Trophoblast cell (in vitro differentiated cells and primary cell): ENCODE measurements around the gene RXFP4.

Experiments
- DNase-seq, 2 donors: peaks; one replicate each; pipeline ENCODE4 v3.0.0-alpha.2; 2016
- H2AFZ ChIP-seq: 2 replicates; pipeline ENCODE4 v1.6.1; 2013; ENCODE audit warnings: low read length, moderate library complexity, mild to moderate bottlenecking; ENCODE audit not compliant: insufficient read depth, poor library complexity
- H2AK5ac ChIP-seq: 2 replicates; pipeline ENCODE4 v1.6.1; 2013; ENCODE audit warnings: mild to moderate bottlenecking, low read length
- H2BK120ac ChIP-seq: 2 replicates; pipeline ENCODE4 v1.6.1; 2013; ENCODE audit warnings: low read length, mild to moderate bottlenecking, moderate library complexity; ENCODE audit not compliant: insufficient read depth, poor library complexity
- H2BK12ac ChIP-seq: 2 replicates; pipeline ENCODE4 v1.6.1; 2013; ENCODE audit warnings: mild to moderate bottlenecking, low read length, moderate library complexity
- H2BK5ac ChIP-seq: 2 replicates; pipeline ENCODE4 v1.6.1; 2013; ENCODE audit warnings: low read length, low read depth, moderate library complexity, mild to moderate bottlenecking; ENCODE audit not compliant: poor library complexity
- H3K14ac ChIP-seq: 2 replicates; pipeline ENCODE4 v1.6.1; 2013; ENCODE audit warnings: mild to moderate bottlenecking, low read length
- H3K18ac ChIP-seq: 2 replicates; pipeline ENCODE4 v1.6.1; 2013; ENCODE audit warnings: mild to moderate bottlenecking, low read length
- H3K23ac ChIP-seq: 2 replicates; pipeline ENCODE4 v1.6.1; 2013; ENCODE audit warnings: low read length
- H3K27ac ChIP-seq: 2 replicates; pipeline ENCODE4 v1.5.1; 2013; ENCODE audit warnings: low read depth, mild to moderate bottlenecking, inconsistent platforms, low read length, moderate library complexity
- H3K27me3 ChIP-seq: 2 replicates; pipeline ENCODE4 v1.6.1; 2013; ENCODE audit warnings: inconsistent platforms, mild to moderate bottlenecking, low read length, moderate library complexity; ENCODE audit not compliant: insufficient read depth
- H3K36me3 ChIP-seq, 2 experiments: 1 replicate in 1 of 2; 2 replicates in 1 of 2; pipeline ENCODE4 v1.6.1; 2013; ENCODE audit warnings: low read length in 2 of 2, mild to moderate bottlenecking in 2 of 2, moderate library complexity in 1 of 2; ENCODE audit not compliant: insufficient read depth in 2 of 2, control insufficient read depth in 1 of 2
- H3K4ac ChIP-seq: 2 replicates; pipeline ENCODE4 v1.6.1; 2013; ENCODE audit warnings: low read depth, mild to moderate bottlenecking, low read length, moderate library complexity
- H3K4me1 ChIP-seq, 2 experiments: 1 replicate in 1 of 2; 2 replicates in 1 of 2; pipeline ENCODE4 v1.6.1; 2013; ENCODE audit warnings: low read length in 2 of 2, mild to moderate bottlenecking in 2 of 2, moderate library complexity in 1 of 2; ENCODE audit not compliant: insufficient read depth in 2 of 2, control insufficient read depth in 1 of 2
- H3K4me2 ChIP-seq: 2 replicates; pipeline ENCODE4 v1.6.1; 2013; ENCODE audit warnings: inconsistent platforms, mild to moderate bottlenecking, low read length, moderate library complexity
- H3K4me3 ChIP-seq: 2 replicates; pipeline ENCODE4 v1.5.1; 2013; ENCODE audit warnings: mild to moderate bottlenecking, low read depth, low read length, inconsistent platforms
- H3K79me1 ChIP-seq: one replicate; pipeline ENCODE4 v1.6.1; 2013; ENCODE audit warnings: low read length
- H3K79me2 ChIP-seq: 2 replicates; pipeline ENCODE4 v1.6.1; 2013; ENCODE audit warnings: low read length, mild to moderate bottlenecking; ENCODE audit not compliant: control insufficient read depth, insufficient read depth, poor library complexity
- H3K9ac ChIP-seq: 2 replicates; pipeline ENCODE4 v1.6.1; 2013; ENCODE audit warnings: mild to moderate bottlenecking, low read length
- H3K9me3 ChIP-seq: 2 replicates; pipeline ENCODE4 v1.6.1; 2013; ENCODE audit warnings: low read depth, mild to moderate bottlenecking, control low read depth, inconsistent platforms, low read length; ENCODE audit not compliant: insufficient read depth
- H4K12ac ChIP-seq: 2 replicates; pipeline ENCODE4 v1.6.1; 2013; ENCODE audit warnings: low read depth, mild to moderate bottlenecking, low read length, moderate library complexity
- H4K8ac ChIP-seq: 2 replicates; pipeline ENCODE4 v1.6.1; 2013; ENCODE audit warnings: low read depth, mild to moderate bottlenecking, low read length, moderate library complexity
- H4K91ac ChIP-seq: one replicate; pipeline ENCODE4 v1.6.1; 2013; ENCODE audit warnings: low read depth, mild to moderate bottlenecking, low read length, moderate library complexity
- WGBS: extraction: QIAGEN DNeasy Blood & Tissue Kit; methylation state at CpG from one replicate; pipeline ENCODE4 v1.1.7; 2013; ENCODE audit warnings: missing lambda C conversion rate; ENCODE audit not compliant: insufficient read length, insufficient coverage; ENCODE audit errors: extremely low coverage; 5-methylcytosine and 5-hydroxymethylcytosine counted together

The RXFP4 gene

DNA sequence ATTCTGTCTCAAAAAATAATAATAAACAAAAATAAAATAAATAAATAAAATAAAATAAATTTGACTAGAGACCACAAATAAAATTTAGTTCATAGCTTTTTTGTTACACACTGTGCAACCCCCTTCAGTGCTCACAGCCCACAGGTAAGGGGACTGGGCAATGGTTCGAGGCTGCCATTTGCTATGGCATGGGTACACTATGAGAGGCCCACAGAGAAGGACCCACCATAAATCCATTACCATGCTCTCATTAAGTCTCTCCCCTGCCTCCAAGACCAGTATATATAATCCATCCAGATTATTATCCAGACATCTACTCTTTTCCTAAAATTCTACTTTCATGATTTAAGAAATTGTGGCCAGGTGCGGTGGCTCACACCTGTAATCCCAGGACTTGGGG, 21.6 kb upstream of the RXFP4 start:
- Histone ChIP-seq H2AK5ac (no peak overlapping the region), H2BK5ac (no peak overlapping the region), H4K8ac (no peak overlapping the region), H3K79me1 (no peaks in the 10 kb centered on the region), H3K9ac (no peak overlapping the region), H2AFZ (no peak overlapping the region), H3K4me3 (no peak overlapping the region), H3K79me2 (no peaks in the 10 kb centered on the region), H4K91ac (no peak overlapping the region), H3K18ac (no peak overlapping the region), H2BK120ac (no peak overlapping the region), H3K14ac (no peak overlapping the region), H3K4me1 (no peaks in the 10 kb centered on the region), H3K9me3 (no peaks in the 10 kb centered on the region), H3K27me3 (no peaks in the 10 kb centered on the region), H3K4ac (no peak overlapping the region), H3K36me3 (peaks cover 44 to 67% of the 10 kb centered on the region in 2 experiments), H3K23ac (no peak overlapping the region), H3K4me2 (no peak overlapping the region), H4K12ac (no peak overlapping the region), H2BK12ac (no peak overlapping the region), H3K27ac (no peak overlapping the region)
- WGBS, result no CpG with 5 or more reads among the region's 2 CpGs
- no peak for DNase-seq

DNA sequence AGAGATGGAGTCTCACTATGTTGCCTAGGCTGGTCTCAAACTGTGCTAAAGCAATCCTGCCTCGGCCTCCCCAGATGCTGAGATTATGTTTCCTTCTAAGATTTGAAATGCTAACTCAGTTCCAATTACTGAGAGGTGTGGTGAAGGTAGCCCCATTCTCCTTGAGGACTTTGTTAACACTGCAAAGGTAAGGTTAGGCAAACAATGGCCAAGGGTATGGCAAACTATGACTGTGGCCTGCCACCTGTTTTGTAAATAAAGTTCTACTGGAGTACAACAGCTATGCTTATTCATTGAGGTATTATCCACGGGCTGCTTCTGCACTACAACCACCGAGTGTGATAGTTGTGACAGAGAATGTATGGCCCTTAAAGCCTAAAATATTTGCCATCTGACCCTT, 20.7 kb upstream of the RXFP4 start:
- no peak overlapping the region for H3K27ac ChIP-seq
- no peak overlapping the region for H3K4me2 ChIP-seq
- no peaks in the 10 kb centered on the region for H3K9me3 ChIP-seq
- H4K12ac ChIP-seq, result no peak overlapping the region
- H3K4ac ChIP-seq, result no peak overlapping the region
- no peak overlapping the region for H4K8ac ChIP-seq
- no peak overlapping the region for H3K18ac ChIP-seq
- H3K79me1 ChIP-seq, result no peaks in the 10 kb centered on the region
- no peaks in the 10 kb centered on the region for H3K4me1 ChIP-seq
- H2BK5ac ChIP-seq, result no peak overlapping the region
- no peak for DNase-seq
- no peak overlapping the region for H2AK5ac ChIP-seq
- WGBS, result no CpG with 5 or more reads among the region's 3 CpGs
- no peak overlapping the region for H3K14ac ChIP-seq
- H3K9ac ChIP-seq, result no peak overlapping the region
- H3K27me3 ChIP-seq, result no peaks in the 10 kb centered on the region
- H3K4me3 ChIP-seq, result no peak overlapping the region
- no peak overlapping the region for H2BK12ac ChIP-seq
- no peak overlapping the region for H2AFZ ChIP-seq
- no peak overlapping the region for H2BK120ac ChIP-seq
- H4K91ac ChIP-seq, result no peak overlapping the region
- no peak overlapping the region for H3K23ac ChIP-seq
- peaks cover 43 to 67% of the 10 kb centered on the region in 2 experiments for H3K36me3 ChIP-seq
- H3K79me2 ChIP-seq, result no peaks in the 10 kb centered on the region

DNA sequence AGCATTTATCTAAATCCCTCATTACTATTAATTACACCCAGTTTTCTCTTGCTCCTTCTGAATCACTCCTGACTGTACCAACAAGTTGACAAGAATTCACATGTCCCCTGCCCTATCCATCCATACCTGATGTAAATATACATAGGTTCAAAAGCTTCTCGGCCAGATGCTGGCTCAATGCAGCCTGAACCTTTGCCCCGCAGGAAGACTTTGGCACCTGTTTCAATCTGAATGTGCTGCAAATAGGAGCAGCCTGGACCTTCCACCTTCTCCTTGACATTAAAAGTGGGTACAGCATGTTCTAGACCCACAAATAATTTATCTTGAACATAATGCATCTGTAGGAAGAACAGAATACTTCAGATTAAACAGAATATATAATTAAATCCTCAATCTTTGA, 15.9 kb upstream of the RXFP4 start:
- no peak for DNase-seq
- no peak overlapping the region for H3K18ac ChIP-seq
- no peaks in the 10 kb centered on the region for H3K27me3 ChIP-seq
- no peak overlapping the region for H3K4me2 ChIP-seq
- H3K4me3 ChIP-seq, result no peak overlapping the region
- H3K9ac ChIP-seq, result no peak overlapping the region
- H3K79me1 ChIP-seq, result no peaks in the 10 kb centered on the region
- H2AK5ac ChIP-seq, result no peak overlapping the region
- no peak overlapping the region for H4K91ac ChIP-seq
- no peak overlapping the region for H2BK120ac ChIP-seq
- H4K12ac ChIP-seq, result no peak overlapping the region
- H3K4me1 ChIP-seq, result no peaks in the 10 kb centered on the region
- no peak overlapping the region for H3K14ac ChIP-seq
- H4K8ac ChIP-seq, result no peak overlapping the region
- no peak overlapping the region for H3K23ac ChIP-seq
- no peaks in the 10 kb centered on the region for H3K9me3 ChIP-seq
- no peak overlapping the region for H2BK5ac ChIP-seq
- H3K4ac ChIP-seq, result no peak overlapping the region
- H3K36me3 ChIP-seq, result peaks cover 46 to 74% of the 10 kb centered on the region in 2 experiments
- no peak overlapping the region for H3K27ac ChIP-seq
- no peaks in the 10 kb centered on the region for H3K79me2 ChIP-seq
- no CpG with 5 or more reads among the region's 2 CpGs for WGBS
- no peak overlapping the region for H2AFZ ChIP-seq
- H2BK12ac ChIP-seq, result no peak overlapping the region

DNA sequence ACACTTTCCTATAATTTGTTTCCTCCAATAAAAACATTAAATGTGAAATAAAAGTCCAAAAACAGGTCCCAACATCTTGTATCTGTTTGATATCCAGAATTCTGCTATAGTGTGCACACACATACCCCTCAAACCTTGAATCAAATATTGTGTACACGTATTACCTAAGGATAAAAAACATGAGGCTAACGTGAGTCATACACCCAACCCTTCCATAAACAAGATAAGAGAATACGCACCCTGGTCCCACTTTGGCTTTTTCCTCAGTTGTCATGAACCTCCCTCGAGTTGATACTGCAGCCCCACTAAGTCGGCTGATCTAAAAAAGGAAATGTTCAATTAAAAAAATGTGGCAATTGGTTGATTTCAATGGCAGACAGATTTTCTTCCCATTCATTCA, 12.4 kb upstream of the RXFP4 start:
- H4K8ac ChIP-seq, result no peak overlapping the region
- H2AK5ac ChIP-seq, result no peak overlapping the region
- no peaks in the 10 kb centered on the region for H3K27me3 ChIP-seq
- H3K36me3 ChIP-seq, result peaks cover 51 to 66% of the 10 kb centered on the region in 2 experiments
- no peak overlapping the region for H2BK12ac ChIP-seq
- peaks cover 12% of the 10 kb centered on the region for H3K79me2 ChIP-seq
- no peak overlapping the region for H3K4me2 ChIP-seq
- no peak overlapping the region for H2BK5ac ChIP-seq
- no peak overlapping the region for H4K91ac ChIP-seq
- H4K12ac ChIP-seq, result no peak overlapping the region
- H3K4ac ChIP-seq, result no peak overlapping the region
- no peak overlapping the region for H3K18ac ChIP-seq
- H3K4me3 ChIP-seq, result no peak overlapping the region
- H3K27ac ChIP-seq, result no peak overlapping the region
- H3K9ac ChIP-seq, result no peak overlapping the region
- WGBS, result no CpG with 5 or more reads among the region's 5 CpGs
- H3K14ac ChIP-seq, result no peak overlapping the region
- H3K79me1 ChIP-seq, result peaks cover 4% of the 10 kb centered on the region
- no peak overlapping the region for H2BK120ac ChIP-seq
- no peak overlapping the region for H3K23ac ChIP-seq
- peaks cover 5 to 8% of the 10 kb centered on the region in 2 experiments for H3K4me1 ChIP-seq
- H2AFZ ChIP-seq, result no peak overlapping the region
- no peaks in the 10 kb centered on the region for H3K9me3 ChIP-seq
- no peak for DNase-seq
